Stimulated activated CD4-positive, alpha-beta T cell treated with anti-CD3 and anti-CD28 coated beads, Interleukin-15, amount 100 ng/mL, for 24 hours (primary cell): ENCODE measurements around the gene RAD50.
A peak's percentile ranks its signal among the peaks of the same experiment; 100 is the strongest.
"Not testable (repeated sequence)": the region's sequence is repeated elsewhere in the genome, so short reads cannot be mapped to it uniquely, and the experiment has no call there.

Source experiments
- DNase-seq: peaks from one replicate; pipeline ENCODE4 v3.0.0-alpha.2; 2020

The RAD50 gene

GRCh38 chr5:132679166-132679565 lies 122.4 kb downstream of the RAD50 start:
- DNase-seq: no peak

- no peak for DNase-seq
These were observed 123.1 kb downstream of the RAD50 start for GRCh38 chr5:132679717-132680380.

DNA sequence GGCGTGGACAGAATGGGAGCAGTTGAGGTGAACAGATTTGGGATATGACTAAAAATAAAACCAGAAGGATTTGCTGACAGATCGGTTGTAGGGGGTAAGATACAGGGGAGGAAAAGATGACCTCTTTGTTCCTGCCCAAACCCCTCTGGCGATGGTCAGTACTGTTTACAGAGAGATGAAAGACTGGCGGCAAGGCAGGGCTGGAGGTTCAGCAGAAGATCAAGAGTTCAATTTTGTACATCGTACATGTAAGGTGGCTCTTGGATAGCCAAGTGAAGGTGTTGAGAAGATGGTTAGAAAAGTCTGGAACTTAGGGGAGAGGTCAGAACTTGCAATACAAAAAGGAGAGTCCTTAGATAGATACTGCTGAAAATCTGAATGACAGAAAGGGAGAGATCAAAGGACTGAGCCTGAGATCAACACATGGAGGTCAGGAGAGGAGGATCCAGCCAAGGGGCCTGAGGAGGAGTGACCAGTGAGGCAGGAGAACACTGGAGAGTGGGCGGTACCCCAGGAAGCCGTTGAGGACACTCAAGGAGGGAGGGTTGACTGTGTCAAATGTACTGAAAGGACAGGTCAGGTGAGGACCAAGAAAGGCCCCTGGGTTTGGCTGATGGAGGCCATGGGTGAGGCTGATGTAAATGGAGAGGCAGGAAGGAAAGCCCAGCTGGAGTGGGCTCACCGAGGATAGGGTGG lies 124.2 kb downstream of the RAD50 start:
- DNase-seq: no peak

GRCh38 chr5:132681476-132681831 lies 124.7 kb downstream of the RAD50 start:
- no peak for DNase-seq

GRCh38 chr5:132681983-132682382 lies 125.2 kb downstream of the RAD50 start:
- DNase-seq: no peak

DNA sequence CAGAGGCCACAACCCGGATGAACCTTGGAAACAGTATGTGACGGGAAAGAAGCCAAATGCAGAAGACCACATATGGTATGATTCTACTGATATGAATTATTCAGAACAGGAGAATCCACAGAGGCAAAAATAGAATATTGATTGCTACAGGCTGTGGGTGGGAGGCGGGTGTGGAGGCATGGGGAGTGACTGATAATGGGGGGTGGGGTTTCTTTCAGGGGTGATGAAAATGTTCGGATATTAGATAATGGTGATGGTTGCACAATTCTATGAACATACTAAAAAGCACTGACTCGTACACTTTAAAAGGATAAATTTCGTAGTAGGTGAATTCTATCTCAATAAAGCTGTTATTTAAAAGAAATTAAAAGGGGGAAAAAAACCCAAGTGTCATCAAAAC lies 127.7 kb downstream of the RAD50 start:
- DNase-seq: no peak

DNA sequence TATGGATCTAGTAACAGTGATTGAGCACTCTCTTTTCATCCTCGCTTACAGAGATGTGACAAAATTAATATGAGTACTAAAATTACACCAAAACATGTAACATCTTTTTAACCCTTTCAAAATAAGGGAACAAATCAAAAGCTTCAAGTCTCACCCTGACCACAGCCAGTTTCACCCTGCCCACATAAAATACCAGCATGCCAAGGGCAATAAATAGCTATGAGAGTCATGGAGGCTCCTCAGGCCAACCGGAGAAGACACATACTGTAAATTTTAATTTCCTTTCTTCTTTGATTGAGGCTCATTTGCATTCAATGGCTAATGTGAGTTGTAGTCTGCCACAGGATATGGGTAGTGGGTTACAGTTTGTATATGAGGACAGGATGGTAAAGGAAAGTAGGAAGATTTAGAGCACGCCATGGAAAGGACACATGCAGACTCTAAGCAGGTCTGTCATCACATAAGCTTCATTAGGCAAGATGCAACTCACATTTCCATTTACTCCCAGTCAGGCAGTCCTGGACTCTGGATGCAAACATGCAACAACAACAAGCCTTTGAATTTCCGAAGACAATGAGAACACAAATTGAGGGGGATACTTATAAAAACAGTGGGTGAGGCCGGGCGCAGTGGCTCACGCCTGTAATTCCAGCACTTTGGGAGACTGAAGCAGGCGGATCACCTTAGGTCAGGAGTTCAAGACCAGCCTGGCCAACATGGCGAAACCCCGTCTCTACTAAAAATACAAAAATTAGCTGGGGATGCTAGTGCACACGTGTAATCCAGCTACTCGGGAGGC lies 128.3 kb downstream of the RAD50 start:
- no peak for DNase-seq

DNA sequence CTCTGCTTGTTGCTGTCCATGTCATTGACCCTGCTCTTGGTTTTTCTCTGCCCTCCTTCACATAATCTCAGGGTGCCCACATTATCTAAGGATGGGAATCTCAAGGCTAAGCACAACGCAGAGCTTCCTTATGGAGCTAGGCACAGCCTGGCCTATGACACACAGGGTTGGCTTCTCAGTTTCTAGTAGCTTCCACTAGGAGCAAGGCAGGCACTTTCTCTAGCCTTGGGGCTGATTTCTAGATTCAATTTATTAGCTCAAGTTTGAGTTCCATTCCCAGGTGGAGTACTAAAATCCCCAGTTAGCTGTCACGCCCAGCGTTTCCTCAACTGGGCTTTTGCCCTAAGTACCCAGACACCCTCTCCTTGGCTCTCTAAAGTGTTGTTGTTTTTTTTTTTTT lies 129.4 kb downstream of the RAD50 start:
- no peak for DNase-seq

DNA sequence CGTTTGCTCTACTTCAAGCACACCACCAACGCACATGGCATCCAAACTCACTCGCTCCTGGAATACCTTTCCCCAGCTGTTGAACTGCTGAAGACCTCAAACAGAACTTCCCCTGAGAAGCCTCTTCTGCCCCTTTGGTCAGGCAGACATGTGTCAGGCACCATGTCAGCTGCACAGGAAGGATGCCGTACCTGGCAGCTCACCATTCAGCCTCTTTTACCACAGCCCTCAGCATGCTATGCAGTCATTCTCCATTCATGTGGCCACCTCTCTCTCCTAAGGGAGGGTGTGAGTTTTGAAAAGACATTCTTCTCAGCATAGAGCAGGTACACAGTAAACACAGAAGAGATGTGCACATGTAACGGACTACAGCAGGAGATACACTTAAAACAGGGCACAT lies 131.2 kb downstream of the RAD50 start:
- DNase-seq: peak; percentile 29

DNA sequence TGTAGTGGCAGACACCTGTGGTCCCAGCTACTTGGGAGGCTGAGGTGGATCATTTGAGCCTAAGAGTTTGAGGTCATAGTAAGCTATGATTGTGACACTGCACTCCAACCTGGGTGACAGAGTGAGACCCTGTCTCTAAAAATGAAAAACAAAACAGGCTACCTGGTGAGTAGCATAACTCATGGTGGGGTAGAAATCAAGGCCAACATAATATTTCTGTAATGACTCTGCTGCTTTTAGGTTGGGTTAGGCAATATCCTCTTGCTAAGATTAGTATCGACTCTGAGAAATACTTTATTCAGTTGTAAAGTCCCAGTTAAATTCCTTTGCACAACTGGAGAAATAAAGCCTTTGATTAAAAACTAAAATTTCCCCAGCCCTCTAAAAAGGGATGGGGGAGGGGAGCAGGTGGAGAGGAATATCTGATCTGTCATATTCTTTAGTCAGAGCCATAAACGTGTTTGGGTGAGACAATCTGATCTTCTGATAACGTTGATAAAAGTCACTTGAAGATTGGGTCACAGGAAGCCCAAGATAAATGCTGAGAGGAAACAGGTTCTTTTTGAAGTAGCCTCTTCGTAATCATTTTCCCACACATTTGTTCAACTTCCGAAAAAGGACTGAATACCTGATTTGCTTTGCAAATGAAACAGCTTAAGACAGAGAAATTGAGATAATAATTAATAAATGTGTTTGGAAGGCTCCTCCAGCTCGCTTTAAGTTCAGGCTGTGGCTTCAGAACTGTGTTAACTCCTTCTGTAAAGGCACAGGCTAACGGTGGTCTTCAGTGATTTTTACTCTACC lies 132.0 kb downstream of the RAD50 start:
- DNase-seq: peak; percentile 51

DNA sequence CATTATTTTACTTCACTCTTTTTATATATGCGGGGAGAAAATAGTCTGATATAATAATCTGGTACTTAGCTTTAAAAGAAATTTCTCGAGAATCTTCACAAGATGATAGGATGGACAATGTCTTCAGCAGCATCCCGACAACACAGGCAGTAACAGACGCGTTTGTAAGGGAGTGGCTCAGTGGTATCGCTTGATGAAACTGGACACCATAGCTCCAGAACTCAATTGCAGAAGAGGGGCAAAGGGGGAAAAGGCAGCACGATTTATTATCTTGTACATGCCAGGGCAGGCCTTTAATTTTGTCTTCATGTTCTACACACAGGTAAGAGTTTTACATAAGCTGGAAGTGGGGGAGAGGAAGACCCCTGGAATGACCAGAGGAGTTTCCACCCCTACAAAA lies 132.7 kb downstream of the RAD50 start:
- DNase-seq: no peak

GRCh38 chr5:132690156-132690555 lies 133.4 kb downstream of the RAD50 start:
- DNase-seq: no peak

- DNase-seq: not testable (repeated sequence)
These were observed 135.2 kb downstream of the RAD50 start for GRCh38 chr5:132691755-132692631.

- DNase-seq: no peak
These were observed 135.8 kb downstream of the RAD50 start for GRCh38 chr5:132692632-132692967.
